GM18858 (cell line): ENCODE data around the gene MACROD2.

ENCODE experiments used
- ATAC-seq: cut with Tn5 transposase; IDR thresholded peaks from one replicate; pipeline ENCODE4 v1.9.1; 2021; ENCODE audit not compliant: unreplicated experiment

MACROD2 gene

GRCh38 chr20:14698605-14699373 is 703.5 kb downstream of the MACROD2 start:
- no peak for ATAC-seq

GRCh38 chr20:14700639-14700960 is 705.3 kb downstream of the MACROD2 start:
- ATAC-seq: peak; percentile 39

DNA sequence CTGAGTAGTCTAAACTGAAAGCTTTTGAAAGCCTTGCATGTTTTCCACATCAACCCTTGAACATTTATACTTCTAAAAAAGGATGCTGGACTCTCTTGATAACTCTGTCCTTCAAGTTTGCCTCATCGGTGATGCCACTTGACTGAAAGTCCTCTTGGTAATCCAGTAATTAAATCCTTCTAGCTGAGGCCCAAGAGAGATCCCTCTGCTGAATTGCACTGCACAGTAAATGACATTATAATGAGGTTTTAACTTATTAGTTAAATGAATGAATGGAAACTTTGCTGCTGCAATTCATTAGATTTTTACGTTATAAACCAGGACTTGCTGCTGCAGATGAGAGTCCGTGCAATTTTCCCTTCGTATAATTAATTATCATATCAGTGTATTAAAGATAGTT is 706.0 kb downstream of the MACROD2 start:
- no peak for ATAC-seq

DNA sequence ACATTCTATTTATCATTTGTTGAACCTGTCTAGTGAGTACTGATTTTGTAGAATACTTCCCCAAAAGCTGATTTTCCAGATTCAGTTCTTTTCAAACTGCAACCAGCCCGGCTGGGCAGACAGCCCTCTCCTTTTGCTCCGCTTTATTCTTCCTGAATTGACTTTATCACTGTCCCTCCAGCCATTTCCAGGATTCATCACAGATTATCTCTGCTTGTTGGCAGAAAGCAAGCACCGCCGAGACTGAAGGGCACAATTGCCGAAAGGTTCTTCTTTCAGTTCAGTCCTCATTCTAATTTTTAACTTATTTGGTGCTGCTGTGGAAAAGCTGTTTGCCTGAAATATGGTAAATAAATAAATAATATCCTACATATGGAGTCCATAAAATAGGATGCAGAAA is 711.2 kb downstream of the MACROD2 start:
- no peak for ATAC-seq

DNA sequence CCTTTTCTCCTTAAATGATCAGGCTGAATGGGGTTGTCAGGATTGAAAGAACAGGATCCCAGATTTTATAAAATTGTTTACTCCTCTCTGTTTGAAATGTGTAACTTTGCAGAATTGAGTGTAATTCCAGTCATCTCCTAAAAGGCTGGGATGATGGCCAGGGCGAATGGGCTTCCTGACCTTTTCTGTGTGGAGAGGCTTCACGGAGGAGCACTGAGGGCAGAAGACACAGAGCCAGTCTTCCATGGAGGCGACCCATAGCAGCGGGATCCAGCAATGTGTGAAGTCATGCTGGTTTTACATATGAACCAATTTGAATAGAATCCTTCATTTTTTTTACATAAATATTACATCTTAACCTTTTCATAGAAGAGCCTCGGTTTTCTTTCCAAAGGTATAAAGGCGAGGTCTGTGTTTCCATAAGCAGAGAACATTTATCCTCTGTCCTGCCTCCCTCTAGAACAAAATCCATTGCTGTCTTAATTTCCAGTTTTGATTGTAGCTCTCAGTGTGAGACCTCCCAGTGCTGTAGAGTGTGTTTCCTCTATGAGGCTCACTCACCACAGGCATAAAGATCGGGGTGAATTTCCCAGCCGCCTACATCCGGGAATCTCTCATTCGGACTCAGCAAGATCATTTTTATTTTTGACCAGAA is 711.8 kb downstream of the MACROD2 start:
- ATAC-seq: no peak

DNA sequence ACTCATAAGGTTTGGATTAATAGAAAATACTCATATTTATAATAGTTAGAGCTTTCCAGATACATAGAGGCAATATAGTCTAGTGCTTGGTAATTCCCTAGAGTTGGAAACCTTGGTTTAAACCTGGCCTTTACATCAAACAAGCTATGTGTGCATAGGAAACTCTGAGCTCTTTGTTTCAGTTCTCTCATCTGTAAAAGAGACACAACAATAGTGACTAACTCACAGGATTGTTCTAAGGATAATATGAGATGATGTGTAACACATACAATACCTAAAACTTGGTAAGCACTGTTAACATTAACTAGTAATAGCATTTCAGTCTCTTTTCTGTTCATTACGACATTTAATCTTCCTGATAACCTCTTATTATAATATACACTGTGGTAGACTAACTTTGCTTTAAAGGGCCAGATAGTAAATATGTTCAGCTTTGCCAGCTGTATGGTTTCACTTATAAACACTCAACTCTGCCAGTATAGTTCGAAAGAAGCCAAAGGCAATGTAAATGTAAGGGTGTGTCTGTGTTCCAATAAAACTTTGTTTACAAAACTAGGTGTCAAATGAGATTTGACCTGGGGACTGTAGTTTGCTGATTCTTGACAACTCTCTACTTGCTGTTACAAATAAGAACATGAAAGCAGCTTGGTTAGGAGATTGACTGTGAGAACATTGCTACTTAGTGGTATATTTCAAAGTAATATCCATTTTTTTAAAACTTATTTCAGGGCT is 712.7 kb downstream of the MACROD2 start:
- no peak for ATAC-seq

DNA sequence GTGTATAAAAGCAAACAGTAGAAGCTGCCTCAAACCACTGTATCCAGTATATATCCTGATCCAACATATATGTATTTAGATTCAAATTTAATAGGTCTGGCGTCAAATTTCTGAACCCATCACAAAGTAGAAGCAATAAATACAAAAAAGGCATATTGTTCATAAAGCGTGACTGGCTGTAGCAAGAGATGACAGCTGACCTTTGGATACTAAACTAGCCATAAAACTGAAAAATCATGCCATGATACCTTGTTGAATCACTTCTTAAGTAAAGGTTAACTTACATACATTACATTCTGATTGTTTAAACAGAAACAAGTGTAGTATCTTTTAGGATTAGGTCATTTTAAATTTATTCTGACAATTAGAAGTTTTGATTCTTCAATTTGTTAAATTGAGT is 714.1 kb downstream of the MACROD2 start:
- no peak for ATAC-seq

- ATAC-seq: no peak
Observed at GRCh38 chr20:14710951-14711350, 715.6 kb downstream of the MACROD2 start.

- ATAC-seq: no peak
Observed at GRCh38 chr20:14711652-14712051, 716.3 kb downstream of the MACROD2 start.

GRCh38 chr20:14712302-14712739 is 717.0 kb downstream of the MACROD2 start:
- no peak for ATAC-seq

DNA sequence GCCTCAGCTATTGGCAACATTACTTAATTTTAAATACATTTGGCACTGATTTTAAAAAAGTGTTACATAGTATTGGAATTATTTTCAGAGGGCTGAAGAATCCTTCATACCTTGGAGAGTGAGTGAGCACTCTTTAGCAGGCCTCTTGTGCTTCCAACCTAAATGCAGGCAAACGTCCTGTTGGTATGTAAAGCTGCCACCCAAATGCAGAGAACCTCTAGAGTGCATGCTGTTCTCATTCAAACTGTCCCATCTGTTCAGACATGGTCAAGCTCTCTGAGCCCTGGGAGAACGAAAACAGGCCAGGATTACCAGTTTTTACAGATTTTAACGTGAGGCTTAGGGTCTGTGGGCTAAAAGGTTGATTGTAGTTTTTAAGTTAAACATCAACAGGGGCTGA is 720.1 kb downstream of the MACROD2 start:
- ATAC-seq: no peak

- no peak for ATAC-seq
Observed at GRCh38 chr20:14716351-14716801, 721.1 kb downstream of the MACROD2 start.

GRCh38 chr20:14717134-14717999 is 722.1 kb downstream of the MACROD2 start:
- ATAC-seq: peak; percentile 91

DNA sequence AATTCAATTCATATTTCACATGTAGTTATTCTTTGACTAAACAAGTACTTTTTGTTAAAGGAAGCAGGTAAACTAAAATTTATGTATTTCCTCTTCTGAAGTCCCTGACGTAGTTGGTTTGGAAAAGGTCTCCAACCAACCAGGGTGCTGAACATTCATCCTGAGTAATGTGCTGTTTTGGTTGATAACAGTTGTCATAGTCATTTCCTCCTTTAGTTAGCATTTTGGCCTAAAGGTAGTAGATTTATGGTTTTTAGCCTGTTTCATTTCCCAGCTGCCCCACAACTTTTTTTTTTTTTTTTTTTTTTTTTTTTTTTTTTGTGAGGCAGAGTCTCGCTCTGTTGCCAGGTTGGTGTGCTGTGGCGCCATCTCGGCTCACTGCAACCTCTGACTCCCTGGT is 724.9 kb downstream of the MACROD2 start:
- ATAC-seq: no peak

GRCh38 chr20:14721926-14722452 is 726.7 kb downstream of the MACROD2 start:
- no peak for ATAC-seq

- peak; percentile 35 for ATAC-seq
Observed at GRCh38 chr20:14723614-14724013, 728.3 kb downstream of the MACROD2 start.

GRCh38 chr20:14724036-14724435 is 728.7 kb downstream of the MACROD2 start:
- peak; percentile 26 for ATAC-seq

- ATAC-seq: no peak
Observed at GRCh38 chr20:14724468-14724867, 729.2 kb downstream of the MACROD2 start.

DNA sequence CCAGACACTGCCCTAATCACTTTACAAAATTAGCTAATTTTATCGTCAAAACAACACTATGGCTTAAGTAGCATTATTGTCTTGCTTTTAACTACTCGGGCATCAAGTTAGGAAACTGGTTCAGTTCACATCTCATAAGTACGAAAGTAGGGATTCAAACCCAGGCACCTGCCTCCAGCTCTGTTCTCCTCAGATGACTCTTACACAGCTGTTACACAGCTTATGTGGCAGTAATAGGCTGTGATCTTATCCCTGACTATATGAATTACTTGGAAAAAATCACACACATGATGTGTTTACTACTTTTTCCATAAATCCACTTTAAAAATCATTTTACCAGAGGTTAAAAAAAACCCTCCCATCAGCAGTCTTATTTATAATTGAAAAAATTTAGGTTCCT is 731.3 kb downstream of the MACROD2 start:
- ATAC-seq: no peak

DNA sequence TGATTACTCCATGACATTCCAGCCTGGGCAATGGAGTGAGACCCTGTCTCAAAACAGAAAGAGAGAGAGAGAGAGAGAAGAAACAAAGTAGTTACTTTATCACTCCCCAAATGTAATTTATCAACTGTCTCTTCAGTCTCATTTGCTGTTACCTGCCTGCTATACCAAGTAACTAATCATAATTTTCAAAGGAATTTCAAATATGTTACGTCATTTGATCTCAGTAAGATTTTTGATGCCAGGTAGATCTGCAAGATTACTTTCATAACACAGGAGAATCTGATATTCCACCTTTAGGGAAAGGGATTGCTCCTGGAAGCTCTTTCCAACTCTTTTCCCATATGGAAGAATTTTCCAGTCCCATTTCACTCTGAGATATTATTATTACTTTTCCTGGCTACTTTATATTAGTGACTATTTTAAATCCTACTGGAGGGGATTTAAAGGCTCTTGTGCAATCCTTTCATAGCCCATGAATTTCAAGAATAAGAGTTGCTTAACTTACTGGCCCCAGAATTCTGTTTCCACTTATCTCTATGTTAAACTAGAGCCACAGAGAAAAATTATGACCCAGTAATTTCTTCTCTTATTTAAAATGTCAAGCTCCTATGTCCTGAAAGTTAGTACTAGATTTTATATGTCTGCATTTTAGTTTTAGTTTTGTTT is 732.3 kb downstream of the MACROD2 start:
- ATAC-seq: no peak
